BE2C (cell line): ENCODE data around the gene ZC3HAV1.
"Not testable (repeated sequence)": the region's sequence is repeated elsewhere in the genome, so short reads cannot be mapped to it uniquely, and the experiment has no call there.

ENCODE experiments used
- DNase-seq: peaks from one replicate; pipeline ENCODE4 v3.0.0-alpha.2; 2020
- H3K27me3 ChIP-seq: fragments of 250-450 bp; sonication (Bioruptor Pico); 2 replicates; pipeline ENCODE4 v1.5.1; 2020; ENCODE audit warnings: mild to moderate bottlenecking
- H3K36me3 ChIP-seq: fragments of 250-450 bp; sonication (Bioruptor Pico); 2 replicates; pipeline ENCODE4 v1.5.1; 2020; ENCODE audit warnings: mild to moderate bottlenecking
- H3K4me1 ChIP-seq: fragments of 250-450 bp; sonication (Bioruptor Pico); 2 replicates; pipeline ENCODE4 v1.5.1; 2020
- H3K4me3 ChIP-seq: 2 replicates; pipeline ENCODE4 v1.5.1; 2011; ENCODE audit warnings: low read depth, low read length
- H3K9me3 ChIP-seq: fragments of 250-450 bp; sonication (Bioruptor Pico); 2 replicates; pipeline ENCODE4 v1.5.1; 2020
- TF ChIP-seq, protein P1 (sequence below): IDR thresholded peaks from 2 replicates; pipeline ENCODE4 v1.5.1; 2012; ENCODE audit warnings: mild to moderate bottlenecking, low read depth, low read length

ZC3HAV1 gene

DNA sequence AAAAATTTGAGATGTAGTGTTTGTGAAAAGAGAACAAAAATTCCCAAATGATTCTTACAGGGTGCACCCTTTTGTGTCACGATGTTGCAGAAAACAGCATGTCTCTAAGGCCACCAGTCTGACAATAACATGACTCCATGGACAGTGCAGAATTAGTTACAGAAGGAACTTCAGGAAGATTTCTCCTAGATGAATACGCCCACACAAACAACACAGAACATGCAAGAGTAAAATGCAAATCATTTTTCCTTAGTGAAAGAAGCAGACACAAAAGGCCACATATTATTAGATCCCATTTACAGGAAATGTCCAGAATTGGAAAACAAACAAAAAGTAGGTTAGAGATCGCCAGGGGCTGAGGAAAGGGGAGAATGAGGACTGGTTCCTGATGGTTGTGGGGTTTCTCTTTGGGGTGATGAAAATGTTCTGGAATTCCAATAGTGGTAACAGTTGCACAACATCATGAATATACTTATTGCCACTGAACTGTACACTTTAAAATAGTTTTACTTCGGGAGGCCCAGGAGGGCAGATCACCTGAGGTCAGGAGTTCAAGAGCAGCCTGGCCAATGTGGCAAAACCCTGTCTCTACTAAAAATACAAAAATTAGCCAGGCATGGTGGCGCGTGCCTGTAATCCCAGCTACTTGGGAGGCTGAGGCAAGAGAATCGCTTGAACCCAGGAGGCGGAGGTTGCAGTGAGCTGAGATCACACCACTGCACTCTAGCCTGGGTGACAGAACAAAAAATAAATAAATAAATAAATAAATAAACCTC, 10.2 kb downstream of the ZC3HAV1 start:
- H3K9me3 ChIP-seq, result no peaks in the 10 kb centered on the region
- DNase-seq, result no peak
- no peaks in the 10 kb centered on the region for H3K4me1 ChIP-seq
- no peak overlapping the region for H3K4me3 ChIP-seq
- TF ChIP-seq, protein P1, sequence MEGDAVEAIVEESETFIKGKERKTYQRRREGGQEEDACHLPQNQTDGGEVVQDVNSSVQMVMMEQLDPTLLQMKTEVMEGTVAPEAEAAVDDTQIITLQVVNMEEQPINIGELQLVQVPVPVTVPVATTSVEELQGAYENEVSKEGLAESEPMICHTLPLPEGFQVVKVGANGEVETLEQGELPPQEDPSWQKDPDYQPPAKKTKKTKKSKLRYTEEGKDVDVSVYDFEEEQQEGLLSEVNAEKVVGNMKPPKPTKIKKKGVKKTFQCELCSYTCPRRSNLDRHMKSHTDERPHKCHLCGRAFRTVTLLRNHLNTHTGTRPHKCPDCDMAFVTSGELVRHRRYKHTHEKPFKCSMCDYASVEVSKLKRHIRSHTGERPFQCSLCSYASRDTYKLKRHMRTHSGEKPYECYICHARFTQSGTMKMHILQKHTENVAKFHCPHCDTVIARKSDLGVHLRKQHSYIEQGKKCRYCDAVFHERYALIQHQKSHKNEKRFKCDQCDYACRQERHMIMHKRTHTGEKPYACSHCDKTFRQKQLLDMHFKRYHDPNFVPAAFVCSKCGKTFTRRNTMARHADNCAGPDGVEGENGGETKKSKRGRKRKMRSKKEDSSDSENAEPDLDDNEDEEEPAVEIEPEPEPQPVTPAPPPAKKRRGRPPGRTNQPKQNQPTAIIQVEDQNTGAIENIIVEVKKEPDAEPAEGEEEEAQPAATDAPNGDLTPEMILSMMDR, result no peak
- H3K27me3 ChIP-seq, result no peaks in the 10 kb centered on the region
- no peaks in the 10 kb centered on the region for H3K36me3 ChIP-seq

DNA sequence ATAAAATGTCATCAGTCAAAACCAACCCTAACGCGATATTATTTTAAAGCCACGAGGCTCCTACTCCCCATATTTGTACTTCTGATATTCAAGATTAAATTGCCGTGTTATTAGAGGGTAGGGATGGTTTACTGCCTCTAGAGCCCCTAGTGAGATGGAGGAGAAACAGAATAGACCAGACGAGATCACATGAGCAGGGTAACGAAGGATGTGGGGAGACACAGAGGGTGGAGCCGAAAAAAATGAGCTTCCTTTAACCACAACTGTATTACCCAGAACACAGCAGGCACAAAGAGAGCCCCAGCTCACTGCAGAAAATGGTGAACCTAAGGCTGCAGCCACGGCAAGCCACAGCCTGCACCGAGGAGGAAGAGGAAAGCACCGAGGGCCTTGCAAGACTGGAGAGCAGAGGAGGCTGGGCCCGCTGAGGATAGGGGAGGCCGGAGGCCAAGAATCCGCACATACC, 14.3 kb downstream of the ZC3HAV1 start:
- TF ChIP-seq, protein P1, result no peak
- Histone ChIP-seq H3K27me3 (no peaks in the 10 kb centered on the region), H3K4me1 (no peaks in the 10 kb centered on the region), H3K36me3 (no peaks in the 10 kb centered on the region; the same call in 1 of the 2 replicates), H3K4me3 (no peak overlapping the region), H3K9me3 (no peaks in the 10 kb centered on the region; the same call in 1 of the 2 replicates)
- DNase-seq, result no peak

DNA sequence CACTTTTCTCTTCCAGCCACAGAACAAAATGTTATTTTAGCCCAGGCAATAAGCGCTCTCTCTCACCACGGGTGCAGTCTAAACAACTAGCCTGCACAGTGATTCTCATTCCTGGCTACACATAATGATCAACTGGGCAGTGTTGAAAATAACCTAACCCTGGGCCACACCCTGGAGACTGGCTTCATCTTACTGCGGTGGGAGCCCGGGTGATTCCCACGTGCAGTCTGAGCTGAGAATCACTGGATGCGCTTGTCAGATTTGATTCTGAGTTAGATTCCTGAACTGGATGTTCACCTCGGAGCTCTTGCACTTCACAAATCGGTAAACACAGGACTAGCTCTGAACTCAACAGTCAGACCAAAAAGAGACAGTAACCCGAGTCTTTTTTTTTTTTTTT, 14.9 kb downstream of the ZC3HAV1 start:
- TF ChIP-seq, protein P1, result no peak
- Histone ChIP-seq H3K36me3 (peaks cover under 1% of the 10 kb centered on the region), H3K4me1 (no peaks in the 10 kb centered on the region), H3K4me3 (no peak overlapping the region), H3K27me3 (no peaks in the 10 kb centered on the region), H3K9me3 (no peaks in the 10 kb centered on the region; the same call in 1 of the 2 replicates)
- no peak for DNase-seq

DNA sequence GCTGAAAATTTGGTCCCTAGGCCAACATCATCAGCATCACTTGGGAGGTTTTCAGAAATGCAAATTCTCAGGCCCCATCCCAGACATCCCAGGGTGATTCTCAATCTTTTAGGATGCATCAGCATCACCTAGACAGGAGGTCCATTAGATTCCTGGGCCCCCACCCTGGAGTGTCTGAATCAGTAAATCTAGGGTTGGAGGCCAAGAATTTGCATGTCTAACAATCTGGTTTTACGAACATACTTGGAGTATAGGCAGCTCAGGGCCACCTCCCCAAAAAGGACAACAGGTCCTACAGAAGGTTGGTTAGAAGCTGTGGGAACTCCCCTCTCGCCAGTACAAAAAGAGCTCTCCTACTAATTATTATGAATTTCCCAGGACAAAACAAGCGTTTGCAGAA, 15.5 kb downstream of the ZC3HAV1 start:
- Histone ChIP-seq H3K27me3 (no peaks in the 10 kb centered on the region), H3K4me1 (no peaks in the 10 kb centered on the region), H3K4me3 (no peak overlapping the region), H3K9me3 (no peaks in the 10 kb centered on the region; the same call in 1 of the 2 replicates), H3K36me3 (peaks cover 5% of the 10 kb centered on the region)
- DNase-seq, result no peak
- TF ChIP-seq, protein P1, result no peak

DNA sequence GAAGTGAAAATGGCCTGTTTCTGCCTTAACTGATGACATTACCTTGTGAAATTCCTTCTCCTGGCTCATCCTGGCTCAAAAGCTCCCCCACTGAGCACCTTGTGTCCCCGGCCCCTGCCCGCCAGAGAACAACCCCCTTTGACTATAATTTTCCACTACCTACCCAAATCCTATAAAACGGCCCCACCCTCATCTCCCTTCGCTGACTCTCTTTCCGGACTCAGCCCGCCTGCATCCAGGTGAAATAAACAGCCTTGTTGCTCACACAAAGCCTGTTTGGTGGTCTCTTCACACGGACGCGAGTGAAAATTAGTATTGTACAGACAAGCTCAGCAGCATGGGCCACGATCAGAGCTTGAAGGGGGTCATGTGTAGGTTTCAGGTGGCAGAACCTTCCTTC, 16.0 kb downstream of the ZC3HAV1 start:
- not testable (repeated sequence) for H3K9me3 ChIP-seq, H3K4me1 ChIP-seq, H3K36me3 ChIP-seq, H3K4me3 ChIP-seq, H3K27me3 ChIP-seq, DNase-seq

DNA sequence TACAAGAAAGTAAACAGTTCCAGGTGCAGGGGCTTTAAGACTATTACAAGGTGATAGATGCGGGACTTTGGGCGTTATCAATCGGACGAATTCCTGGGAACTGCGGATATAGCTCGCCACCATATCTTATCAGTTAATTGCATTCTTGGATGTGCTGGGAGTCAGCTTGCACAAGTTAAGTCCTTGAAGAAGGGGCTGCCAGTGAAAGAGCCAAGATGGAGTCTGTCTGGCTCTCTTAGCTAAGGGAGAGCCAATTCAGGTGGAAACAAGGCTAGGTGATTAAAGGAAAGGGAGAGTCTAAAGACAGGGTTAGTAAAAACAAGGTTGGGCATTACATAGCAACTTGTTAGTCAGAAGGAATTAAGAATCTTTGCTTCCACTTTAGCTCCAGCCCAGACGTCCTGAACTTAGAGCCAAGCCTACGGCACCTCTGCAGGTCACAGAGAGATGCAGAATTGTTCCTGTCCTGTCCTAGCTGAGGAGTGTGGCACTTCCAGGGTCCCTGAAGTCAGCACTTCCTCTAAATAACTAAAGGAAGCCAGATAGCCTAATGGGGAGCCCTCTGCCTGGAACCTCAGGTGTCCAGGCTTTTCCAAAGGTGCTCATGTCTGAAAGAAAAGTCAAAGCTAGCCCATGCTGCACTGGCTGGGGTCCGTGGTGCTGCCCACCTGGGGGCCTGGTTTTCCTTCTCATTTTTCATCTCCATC, 17.3 kb downstream of the ZC3HAV1 start:
- no peak overlapping the region for H3K4me3 ChIP-seq
- H3K9me3 ChIP-seq, result no peaks in the 10 kb centered on the region; the same call in 1 of the 2 replicates
- H3K4me1 ChIP-seq, result no peaks in the 10 kb centered on the region
- H3K27me3 ChIP-seq, result no peaks in the 10 kb centered on the region
- no peak for DNase-seq
- TF ChIP-seq, protein P1, result no peak
- H3K36me3 ChIP-seq, result peaks cover 18% of the 10 kb centered on the region
